ENCODE data around the gene PBOV1.

PBOV1 gene

DNA sequence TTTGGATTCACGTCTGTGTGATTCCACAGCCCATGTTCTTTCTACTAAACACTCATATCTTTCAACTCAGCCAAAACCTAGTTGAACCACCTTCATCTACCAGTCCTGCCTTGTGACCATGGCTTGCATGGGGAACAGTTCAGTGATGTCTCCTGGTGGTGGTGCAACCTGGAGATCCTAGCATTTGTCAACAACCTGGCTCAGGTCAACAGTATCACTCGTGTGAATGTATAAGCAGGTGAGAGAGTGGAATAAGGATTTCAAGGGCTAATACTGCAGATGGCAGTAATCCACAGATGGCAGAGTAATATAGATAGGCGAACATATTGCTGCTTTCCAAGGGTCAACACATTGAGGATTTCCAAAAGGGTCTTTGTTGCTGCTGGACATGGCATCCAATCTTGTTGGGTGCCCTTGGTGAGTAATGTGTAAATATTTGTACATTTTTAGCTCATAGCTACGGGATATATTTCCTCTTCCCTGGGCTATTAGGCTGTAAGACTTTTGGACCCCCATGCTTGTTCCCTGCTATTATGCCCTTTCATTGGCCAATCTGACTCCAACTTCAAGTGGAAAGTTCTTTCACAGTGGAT is 13.4 kb downstream of the PBOV1 start:
- DNase-seq (ENCODE audit: low read depth in 2 of 2) = no peak

DNA sequence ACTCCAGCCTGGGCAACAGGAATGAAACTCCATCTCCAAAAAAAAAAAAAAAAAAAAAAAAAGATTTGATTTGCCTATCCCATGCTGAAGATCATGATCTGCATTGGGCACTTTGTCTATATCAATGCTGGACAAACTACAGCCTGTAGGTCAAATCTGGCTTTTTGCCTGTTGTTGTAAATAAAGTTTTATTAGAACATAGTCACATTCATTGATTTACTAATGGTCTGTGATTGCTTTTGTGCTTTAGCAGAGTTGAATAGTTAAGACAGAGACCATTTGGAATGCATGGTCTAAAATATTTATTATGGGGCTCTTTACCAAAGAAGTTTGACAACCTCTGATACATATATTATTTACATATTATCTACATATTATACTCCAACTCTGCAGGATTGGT is 14.0 kb downstream of the PBOV1 start:
- no peak for DNase-seq (ENCODE audit: low read depth in 2 of 2)

DNA sequence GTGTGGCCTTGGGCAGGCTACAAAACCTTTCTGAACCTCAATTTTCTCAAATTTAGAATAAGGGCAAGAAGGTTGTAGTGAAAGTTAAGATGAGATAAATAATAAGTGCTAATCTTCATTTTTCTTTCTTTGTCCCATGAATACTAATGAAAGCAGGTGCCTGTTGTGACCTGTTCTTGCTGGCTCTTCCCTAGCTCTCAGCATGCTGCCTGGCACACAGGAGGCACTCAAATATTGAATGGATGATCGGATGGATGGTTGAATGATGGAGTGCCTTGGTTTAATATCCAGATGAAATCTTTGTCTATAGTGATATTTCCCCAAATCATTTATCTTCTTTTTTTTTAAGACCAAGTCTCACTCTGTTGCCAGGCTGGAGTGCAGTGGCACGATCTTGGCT is 15.0 kb downstream of the PBOV1 start:
- no peak for DNase-seq (ENCODE audit: low read depth in 2 of 2)

DNA sequence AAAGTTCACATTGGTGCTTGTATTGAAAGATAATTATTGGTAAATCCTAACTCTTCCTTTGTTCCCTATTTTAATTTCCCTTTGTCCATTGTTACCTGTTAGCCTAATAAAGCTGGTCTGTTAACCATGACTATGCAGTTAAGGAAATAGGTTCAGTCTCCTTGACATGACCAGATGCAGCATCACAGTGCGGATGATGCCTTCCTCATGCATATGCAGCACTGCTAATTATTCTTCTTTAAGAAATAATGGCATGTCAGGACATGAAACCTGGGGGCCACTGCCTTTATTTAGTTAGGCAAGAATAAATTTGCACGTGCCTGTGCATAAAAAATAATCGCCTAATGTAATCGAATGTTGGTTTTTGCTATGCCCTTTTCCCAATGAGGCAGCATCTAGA is 16.5 kb downstream of the PBOV1 start:
- DNase-seq (ENCODE audit: low read depth in 2 of 2) = no peak

DNA sequence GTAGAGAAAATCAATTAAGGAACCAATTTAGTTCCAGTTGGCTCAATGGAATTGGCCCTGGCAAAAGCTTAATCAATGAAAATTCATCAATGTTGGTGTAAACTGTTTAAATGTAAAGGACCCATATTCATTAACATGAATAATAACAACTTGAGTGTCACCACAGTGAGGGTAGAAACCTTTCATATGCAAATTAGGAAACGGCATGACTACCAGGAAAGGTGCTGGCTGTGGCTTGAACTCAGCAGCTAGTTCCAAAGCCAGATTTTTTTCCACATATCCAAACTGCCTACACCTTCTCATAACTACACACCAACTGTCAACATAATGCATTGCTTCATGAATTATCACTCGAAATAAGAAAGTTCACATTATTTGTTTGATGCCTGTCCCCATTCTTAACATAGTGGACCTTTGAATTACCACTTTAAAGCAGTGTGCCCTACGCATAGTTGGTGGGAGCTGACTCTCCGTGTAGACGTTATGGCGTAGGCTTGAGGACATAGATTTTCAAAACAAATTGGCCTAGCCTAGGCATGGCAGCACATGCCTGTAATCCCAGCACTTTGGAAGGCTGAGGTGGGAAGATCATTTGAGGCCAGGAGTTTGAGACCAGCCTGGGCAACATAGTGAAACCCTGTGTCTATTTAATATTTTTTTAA is 19.7 kb downstream of the PBOV1 start:
- no peak for DNase-seq (ENCODE audit: low read depth in 2 of 2)

DNA sequence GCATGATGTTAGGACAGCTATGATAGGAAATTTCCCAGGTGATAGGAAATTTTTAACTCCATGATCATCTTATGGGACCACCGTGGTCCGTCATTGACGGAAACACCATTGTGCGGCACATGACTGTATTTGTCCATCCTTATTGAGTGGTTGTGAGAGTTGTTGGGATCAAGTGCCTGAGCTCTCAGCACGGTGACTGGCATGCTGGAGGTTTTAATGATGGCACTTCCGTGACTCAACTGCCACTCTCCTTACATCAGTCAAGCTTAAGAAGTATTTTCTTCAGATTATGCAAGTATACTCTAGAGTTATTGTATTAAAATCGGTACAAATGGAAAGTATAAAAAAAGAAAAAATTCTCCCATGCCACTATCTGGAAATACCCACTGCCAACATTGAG is 20.7 kb downstream of the PBOV1 start:
- DNase-seq (ENCODE audit: low read depth in 2 of 2) = no peak

DNA sequence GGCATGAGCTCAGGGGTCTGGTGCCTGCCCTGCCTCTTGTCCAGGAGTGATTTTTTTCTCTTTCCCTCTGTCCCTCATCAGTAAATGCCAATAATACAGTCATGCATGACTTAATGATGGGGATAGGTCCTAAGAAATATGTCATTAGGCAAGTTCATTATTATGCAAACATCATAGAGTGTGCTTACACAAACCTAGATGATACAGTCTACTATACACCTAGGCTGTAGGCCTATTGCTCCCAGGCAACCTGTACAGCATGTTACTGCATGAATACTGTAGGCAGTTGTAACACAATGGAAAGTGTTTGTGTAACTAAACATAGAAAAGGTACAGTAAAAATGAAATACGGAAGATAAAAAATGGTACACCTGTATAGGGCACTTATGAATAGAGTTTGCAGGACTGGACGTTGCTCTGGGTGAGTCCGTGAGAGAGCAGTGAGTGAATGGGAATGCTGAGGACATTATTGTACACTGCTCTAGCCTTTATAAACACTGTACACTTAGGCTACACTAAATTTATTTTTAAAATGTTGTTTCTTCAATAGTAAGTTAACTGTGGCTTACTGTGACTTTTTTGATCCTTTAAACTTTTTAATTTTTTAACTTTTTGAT is 22.1 kb downstream of the PBOV1 start:
- DNase-seq (ENCODE audit: low read depth in 2 of 2) = no peak

DNA sequence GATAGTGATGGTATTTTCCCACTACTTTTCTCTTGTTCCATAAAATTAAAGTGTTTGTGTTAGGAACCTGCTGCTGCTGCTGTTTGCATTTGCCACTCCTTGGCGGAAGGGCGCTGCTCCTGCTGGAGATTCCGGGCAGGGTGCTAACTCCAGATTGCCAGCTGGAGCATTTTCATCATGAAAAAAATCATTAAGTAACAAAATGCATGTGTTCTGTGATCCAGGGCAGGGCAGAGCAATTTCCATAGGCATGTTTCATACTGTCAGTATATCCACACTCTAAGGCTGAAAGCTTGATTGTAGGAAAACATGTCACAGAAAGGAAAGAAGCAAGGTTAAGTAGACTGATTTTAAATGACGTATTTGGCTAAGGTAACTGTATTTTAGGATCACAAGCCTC is 24.0 kb downstream of the PBOV1 start:
- no peak for DNase-seq (ENCODE audit: low read depth in 2 of 2)

DNA sequence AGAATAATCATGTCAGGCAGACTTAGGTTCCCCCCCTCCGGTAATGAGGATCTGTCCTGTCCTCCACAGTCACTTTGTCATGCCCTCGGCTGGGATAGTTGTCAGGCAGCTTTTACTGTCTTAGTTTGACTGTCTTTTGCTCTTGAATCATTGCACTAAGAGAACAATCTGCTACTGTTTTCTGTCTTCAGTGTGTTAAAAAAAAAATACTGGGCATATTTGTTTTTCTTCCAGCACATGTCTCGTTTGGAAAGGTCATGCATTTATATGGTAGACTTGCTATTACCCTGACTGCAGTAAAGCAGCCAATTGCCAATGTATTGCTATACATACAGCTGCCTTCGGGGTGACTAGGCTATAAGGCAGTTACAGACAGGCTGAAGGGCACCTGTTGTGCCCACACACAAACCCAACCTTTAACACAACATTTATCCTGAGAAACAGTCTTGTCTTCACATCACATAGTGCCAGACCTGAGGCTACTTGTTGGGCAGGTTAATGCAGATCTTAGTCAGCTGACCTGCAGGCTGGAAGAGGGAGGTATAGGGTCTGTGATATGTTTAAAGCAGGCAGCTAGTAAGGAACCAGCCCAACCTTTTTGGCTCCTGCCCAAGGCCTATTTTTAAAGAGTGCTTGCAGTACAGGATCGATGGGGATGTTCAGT is 29.9 kb downstream of the PBOV1 start:
- DNase-seq (ENCODE audit: low read depth in 2 of 2) = no peak

DNA sequence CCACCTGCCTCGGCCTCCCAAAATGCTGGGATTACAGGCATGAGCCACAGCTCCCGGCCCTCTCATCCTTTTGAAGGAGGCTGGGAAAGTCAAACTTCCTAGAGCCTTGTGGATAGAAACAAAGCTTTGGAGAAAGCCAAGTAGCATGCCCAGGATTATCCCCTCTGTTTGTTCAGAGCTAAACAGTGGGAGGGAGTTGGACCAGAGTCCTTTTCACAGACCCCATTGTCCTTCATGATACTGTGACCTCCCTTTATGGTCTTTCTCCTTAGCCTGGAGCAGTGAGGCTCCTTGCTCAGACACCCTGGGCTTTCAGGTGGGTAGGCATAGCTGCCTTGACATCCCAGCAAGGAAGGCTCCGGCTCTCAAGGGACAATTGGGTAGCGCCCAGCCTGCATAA is 31.1 kb downstream of the PBOV1 start:
- DNase-seq (ENCODE audit: low read depth in 2 of 2) = no peak

DNA sequence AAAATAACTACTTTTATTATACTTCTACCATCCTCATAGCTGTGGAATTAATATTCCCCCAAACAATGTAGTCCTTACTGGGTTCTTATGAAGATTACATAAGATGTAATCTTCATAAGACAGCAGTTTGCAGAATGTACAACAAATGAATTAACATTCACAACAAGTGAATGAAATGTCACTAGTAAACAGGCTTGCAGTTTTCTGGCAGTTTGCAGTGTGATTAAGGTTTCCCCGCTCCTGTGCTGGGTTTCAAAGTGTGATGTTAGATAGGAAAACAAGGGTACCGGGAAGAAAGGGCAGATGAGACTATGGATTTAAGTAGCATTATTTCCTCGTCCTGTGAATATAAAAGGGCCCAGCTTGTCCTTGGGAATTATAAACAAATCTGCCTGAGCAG is 34.1 kb downstream of the PBOV1 start:
- DNase-seq (ENCODE audit: low read depth in 2 of 2) = no peak

DNA sequence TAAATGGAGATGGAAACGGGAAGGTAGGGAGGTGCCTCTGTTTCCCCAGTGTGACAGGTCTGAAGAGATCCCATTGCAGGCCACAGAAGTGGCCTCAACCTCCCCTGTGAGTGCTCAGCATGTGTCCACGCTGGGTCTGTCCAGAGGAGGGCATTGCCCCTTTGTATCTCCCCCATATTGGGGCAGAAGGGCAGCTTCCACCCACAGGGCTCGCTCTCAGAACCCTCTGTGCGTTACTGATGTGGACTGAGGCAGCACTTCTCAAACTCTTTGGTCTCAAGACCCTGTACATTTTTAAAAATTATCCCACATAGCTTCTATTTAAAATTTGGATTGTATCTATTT is 34.5 kb downstream of the PBOV1 start:
- no peak for DNase-seq (ENCODE audit: low read depth in 2 of 2)

DNA sequence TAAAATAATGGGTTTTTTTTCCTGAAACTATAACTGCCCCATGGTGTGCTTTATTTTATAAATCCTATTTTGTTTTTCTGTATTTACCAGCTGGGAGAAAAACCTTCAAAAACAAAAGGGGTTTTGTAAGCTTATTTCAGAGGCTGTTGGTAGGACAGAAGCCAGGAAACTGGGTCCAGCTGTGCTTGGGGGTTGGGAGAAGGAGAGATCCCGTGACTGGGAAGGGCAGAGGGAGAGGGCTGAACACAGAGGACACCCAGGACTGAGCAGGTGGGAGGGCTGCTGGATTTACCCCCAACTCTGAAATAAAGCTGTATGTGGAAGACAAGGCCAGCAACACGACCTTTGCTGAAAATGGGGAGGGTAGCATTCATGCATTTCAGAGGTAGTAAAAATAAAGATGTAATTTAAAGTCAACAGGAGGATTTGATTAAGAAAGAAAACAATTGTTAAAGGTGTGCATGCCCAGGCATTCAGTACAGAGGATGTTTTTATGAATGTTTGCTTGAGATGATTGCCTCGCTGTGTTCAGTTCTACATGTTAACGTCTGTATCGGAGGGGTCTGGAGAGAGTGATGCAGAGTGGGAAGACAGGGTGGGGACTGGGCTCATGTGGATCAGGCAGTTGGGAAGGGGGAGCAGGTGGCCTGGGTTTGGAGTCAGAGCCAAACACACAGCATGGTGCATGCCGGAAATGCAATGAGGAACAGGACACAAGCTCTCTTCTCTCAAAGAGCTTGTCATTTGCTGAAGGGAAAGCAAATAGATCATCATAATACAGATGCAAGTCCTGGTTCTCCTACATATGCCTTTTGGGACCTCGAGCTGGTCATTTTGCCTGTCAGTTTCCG is 35.1 kb downstream of the PBOV1 start:
- DNase-seq (ENCODE audit: low read depth in 2 of 2) = no peak

DNA sequence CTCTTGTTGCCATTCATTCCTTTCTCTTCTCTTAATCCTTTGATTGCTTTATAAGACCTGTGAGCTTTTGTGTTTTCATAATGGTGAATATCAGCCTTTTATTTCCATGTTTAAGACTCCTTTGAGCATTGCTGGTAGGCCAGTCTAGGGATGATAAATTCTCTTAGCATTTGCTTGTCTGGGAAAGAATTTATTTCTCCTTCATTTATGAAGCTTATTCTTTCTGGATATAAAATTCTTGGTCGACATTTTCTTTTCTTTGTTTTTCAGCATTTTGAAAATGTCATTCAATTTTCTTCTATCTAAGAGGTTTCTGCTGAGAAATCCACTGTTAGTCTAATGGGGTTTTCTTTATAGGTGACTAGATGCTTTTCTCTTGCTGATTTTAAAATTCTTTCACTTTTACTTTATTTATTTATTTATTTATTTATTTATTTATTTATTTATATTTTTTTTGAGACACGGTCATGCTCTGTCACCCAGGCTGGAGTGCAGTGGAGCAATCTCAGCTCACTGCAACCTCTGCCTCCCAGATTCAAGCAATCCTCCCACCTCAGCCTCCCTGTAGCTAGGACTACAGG is 41.5 kb downstream of the PBOV1 start:
- DNase-seq (ENCODE audit: low read depth in 2 of 2) = no peak

DNA sequence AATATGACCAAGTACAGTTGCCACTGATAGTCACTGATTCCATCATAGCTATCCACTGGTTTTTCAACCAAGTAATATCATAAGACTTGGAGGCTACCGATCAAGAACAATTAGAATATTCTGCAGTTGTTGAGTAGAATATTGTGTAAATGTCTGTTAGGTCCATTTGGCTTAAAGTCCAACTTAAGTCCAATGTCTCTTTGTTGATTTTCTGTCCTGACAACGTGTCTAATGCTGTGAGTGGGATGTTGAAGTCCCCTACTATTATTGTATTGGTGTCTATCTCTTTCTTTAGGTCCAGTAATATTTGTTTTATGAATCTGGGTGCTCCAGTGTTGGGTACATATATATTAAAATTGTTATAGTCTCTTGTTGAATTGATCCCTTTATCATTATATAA is 42.7 kb downstream of the PBOV1 start:
- no peak for DNase-seq (ENCODE audit: low read depth in 2 of 2)
